HG03103 (cell line): Measurements from ENCODE around the gene KIF18A.
A peak's percentile ranks its signal among the peaks of the same experiment; 100 is the strongest.

ENCODE experiments used
- ATAC-seq: cut with Tn5 transposase; IDR thresholded peaks from one replicate; pipeline ENCODE4 v1.9.1; 2021; ENCODE audit warnings: low read depth; ENCODE audit not compliant: unreplicated experiment

KIF18A gene

GRCh38 chr11:28049338-28050216, 58.4 kb downstream of the KIF18A start:
- no peak for ATAC-seq

DNA sequence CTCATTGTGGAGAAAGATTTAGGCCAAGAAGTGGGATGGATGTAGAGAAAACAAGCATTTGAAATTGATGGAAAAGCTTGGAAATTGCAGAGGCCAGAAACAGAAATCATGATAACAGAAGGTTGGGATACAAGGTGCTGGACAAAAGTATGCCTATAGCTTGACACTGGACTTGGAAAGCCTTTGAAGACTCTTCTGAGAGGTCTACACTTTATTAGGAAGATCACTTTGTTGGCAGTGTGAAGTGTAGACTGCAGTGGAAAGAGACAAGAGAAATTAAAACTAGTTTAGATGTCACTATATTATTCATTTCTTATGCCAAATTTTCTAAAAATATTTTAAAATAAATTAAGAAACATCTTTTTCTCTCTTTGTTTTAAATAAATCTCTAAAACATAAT, 59.1 kb downstream of the KIF18A start:
- ATAC-seq: no peak

- ATAC-seq: no peak
These were observed 63.8 kb downstream of the KIF18A start for GRCh38 chr11:28043930-28044709.

- ATAC-seq: no peak
These were observed 67.6 kb downstream of the KIF18A start for GRCh38 chr11:28040384-28040783.

- no peak for ATAC-seq
These were observed 69.2 kb downstream of the KIF18A start for GRCh38 chr11:28038775-28039174.

GRCh38 chr11:28026634-28027290, 81.2 kb downstream of the KIF18A start:
- peak; percentile 70 for ATAC-seq

GRCh38 chr11:28017816-28018215, 90.1 kb downstream of the KIF18A start:
- ATAC-seq: no peak

- no peak for ATAC-seq
These were observed 96.1 kb downstream of the KIF18A start for GRCh38 chr11:28011813-28012212.

DNA sequence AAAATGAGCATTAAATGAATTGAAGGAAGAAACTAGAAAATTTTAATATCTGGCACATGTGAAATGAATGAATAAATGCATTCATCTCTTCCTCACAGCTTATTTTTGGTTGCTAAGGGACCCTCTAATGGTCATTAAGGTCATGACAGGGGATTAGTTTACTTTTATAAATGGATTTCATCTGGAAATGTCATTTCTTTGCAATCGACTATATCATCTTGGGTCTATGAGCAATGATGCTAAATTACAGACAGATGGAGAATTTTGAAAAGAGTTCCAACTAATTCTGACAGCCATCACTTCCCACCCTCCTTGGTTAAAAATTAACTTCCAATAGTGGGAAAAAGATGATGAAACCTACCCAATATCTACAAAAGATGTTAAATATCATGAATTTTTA, 98.0 kb downstream of the KIF18A start:
- no peak for ATAC-seq

- no peak for ATAC-seq
These were observed 98.6 kb downstream of the KIF18A start for GRCh38 chr11:28009388-28009787.

- ATAC-seq: no peak
These were observed 104.3 kb downstream of the KIF18A start for GRCh38 chr11:28003615-28004014.

- no peak for ATAC-seq
These were observed 109.4 kb downstream of the KIF18A start for GRCh38 chr11:27998552-27998951.

GRCh38 chr11:27997344-27997743, 110.6 kb downstream of the KIF18A start:
- no peak for ATAC-seq

- no peak for ATAC-seq
These were observed 111.9 kb downstream of the KIF18A start for GRCh38 chr11:27996066-27996465.

DNA sequence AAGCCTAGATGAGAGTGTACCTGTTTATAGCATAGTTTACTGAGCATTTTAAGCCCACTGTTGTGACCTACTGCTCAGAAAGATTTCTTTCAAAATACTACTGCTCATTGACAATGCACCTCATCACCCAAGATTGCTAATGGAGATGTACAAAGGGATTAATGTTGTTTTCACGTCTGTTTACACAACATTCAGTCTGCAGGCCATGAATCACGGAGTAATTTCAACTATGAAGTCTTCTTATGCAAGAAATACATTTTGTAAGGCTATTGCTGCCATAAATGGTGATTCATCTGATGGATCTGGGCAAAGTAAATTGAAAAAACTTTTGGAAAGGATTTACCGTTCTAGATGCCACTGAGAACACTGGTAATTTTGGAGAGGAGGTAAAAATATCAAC, 112.9 kb downstream of the KIF18A start:
- no peak for ATAC-seq

- ATAC-seq: no peak
These were observed 116.2 kb downstream of the KIF18A start for GRCh38 chr11:27991736-27992135.

DNA sequence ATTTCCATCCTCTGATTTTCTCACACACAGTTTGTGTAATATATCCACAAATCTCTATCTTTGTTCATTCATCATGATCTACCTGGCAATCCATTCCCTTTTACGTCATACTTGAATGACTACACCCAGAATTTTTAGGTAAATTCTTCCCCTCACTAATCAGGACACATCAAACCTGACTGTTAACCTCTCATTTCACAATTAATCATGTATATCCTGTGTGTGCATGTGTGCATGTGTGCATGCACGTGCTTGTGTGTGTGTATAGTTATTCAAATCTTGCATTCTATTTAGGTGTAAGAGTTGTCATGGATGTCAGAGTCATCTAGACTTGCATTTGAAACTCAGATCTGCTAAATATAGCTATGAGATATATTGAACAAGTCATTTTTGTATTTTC, 130.4 kb downstream of the KIF18A start:
- no peak for ATAC-seq

DNA sequence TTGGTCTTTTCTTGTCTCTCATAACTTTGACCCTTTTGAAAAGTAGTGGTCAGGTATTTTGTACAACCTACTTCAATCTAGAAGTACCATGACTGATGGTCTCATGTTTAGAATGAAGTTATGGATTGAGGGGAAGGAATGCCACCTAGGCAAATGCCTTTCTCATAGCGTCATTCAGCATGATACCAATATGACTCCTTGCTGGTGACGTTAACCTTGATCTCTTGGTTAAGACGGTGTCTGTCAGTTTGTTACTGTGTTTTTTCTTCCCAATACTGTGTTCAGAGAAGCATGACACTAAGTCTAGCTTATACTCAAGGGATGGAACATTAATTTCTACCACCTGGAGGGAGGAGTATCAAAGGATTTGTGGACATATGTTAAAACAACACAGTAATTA, 130.9 kb downstream of the KIF18A start:
- ATAC-seq: no peak

- ATAC-seq: no peak
These were observed 131.7 kb downstream of the KIF18A start for GRCh38 chr11:27976262-27976661.

DNA sequence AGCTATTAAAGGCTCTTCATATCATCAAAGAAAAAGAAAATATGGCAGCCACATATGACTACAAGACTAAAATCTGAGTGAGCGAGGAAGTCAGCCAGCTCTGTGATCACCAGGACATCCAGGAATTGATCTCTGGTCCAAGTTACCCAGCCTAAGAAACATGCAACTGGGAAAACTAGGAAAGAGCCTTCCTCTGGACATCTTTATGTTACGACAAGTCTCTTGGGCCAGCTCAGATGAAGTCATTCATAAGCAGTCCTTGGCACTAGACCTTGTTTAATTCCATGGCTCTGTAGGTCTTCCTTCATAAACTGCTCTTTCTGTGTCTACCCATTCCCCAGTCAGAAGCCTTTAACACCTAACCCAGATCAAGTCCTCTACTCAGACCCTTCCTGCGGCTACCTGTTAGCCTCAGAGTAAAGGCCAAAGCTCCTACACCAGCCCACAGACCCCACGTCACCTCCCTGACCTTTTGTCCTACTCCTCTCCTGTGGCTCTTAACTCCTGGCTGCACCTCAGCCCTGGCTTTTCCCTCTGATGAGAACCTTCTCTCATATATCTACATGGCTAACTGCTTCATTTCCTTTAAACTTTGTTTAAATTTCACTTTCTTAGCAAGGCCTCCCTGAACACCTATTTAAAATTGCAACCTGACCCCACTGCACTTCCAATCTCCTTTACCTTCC, 134.0 kb downstream of the KIF18A start:
- no peak for ATAC-seq
